Measurements from ENCODE around the gene CSTF3. TPM values are rescaled to one million over a fixed set of nuclear protein-coding genes. Genes with fewer than 3 reads are reported as not detected.

The CSTF3 gene
- total RNA-seq, 2 experiments from 2014 or later = 31.9 to 55.7 TPM

DNA sequence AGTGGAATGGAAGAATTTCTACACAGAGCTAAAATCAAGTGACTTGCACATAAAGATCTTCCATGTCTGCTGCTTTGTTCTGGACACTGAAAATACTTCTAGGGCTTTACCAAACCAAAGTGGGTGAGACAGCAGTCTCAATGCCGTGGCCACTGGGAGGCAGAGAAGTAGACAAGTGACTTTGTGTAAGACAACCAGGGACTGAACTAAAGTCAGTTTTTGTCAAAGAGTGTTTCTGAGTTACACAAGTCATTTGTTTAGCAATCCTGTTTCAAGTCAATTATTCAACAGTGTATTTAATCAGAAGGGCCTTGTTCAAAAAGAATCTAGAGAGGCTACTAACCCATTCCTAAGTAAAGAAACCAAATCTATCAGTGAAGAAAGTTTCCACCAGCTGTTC is 75.3 kb downstream of the CSTF3 start:
- no peak for DNase-seq (ENCODE audit: low spot score)
- Histone ChIP-seq H2AFZ (ENCODE audit: low read length) (no peak overlapping the region), H3K4me1 (ENCODE audit: insufficient read depth, low read length, poor library complexity, severe bottlenecking) (no peaks in the 10 kb centered on the region), H3K79me2 (ENCODE audit: insufficient read depth, low read depth, low read length) (no peaks in the 10 kb centered on the region), H3K4me2 (ENCODE audit: low read length) (no peak overlapping the region), H3K9me3 (ENCODE audit: low read length) (no peaks in the 10 kb centered on the region), H3K9me2 (ENCODE audit: insufficient read depth, low read length) (no peaks in the 10 kb centered on the region), H3K36me3 (ENCODE audit: insufficient read depth, low read length) (peaks cover 78% of the 10 kb centered on the region), H3K27ac (ENCODE audit: low read depth, low read length, poor library complexity, severe bottlenecking) (no peak overlapping the region), H4K20me1 (ENCODE audit: insufficient read depth, low read length) (no peaks in the 10 kb centered on the region; the same call in 1 of the 2 replicates), H3K4me3 (ENCODE audit: low read depth, low read length, poor library complexity, severe bottlenecking) (no peak overlapping the region)
- ChIA-PET CTCF (ENCODE audit: unreplicated experiment) (no interaction called here), POLR2A (interaction anchor here (0.6 to 1.1 kb wide), 2 partner anchors 23 to 67 kb away, joined by 3 read pairs; no protein-coding TSS in a partner anchor)
- TF ChIP-seq EZH2phosphoT487 (IDR thresholded peaks at IDR 0.05; ENCODE audit: borderline replicate concordance, low read depth, low read length) (no peak), CTCF (conservative IDR thresholded peaks at IDR 0.05; ENCODE audit: low read length) (no peak)
- intact Hi-C loops (cut with micrococcal nuclease; ENCODE audit: unreplicated experiment) = no loop called here
- BruUV-seq (replicated peaks) = no TSS peak

GRCh38 chr11:33083918-33084317 is 77.4 kb downstream of the CSTF3 start:
- TF ChIP-seq EZH2phosphoT487 (IDR thresholded peaks at IDR 0.05; ENCODE audit: borderline replicate concordance, low read depth, low read length) = no peak
- ChIA-PET CTCF (ENCODE audit: unreplicated experiment) (no interaction called here), POLR2A (interaction anchor here (0.8 kb wide), 1 partner anchor 515 kb away, joined by 3 read pairs; no protein-coding TSS in a partner anchor)
- H3K36me3 ChIP-seq (ENCODE audit: insufficient read depth, low read length) = peaks cover 81% of the 10 kb centered on the region
- no peaks in the 10 kb centered on the region for H3K4me1 ChIP-seq (ENCODE audit: insufficient read depth, low read length, poor library complexity, severe bottlenecking)
- DNase-seq (ENCODE audit: low spot score) = no peak
- intact Hi-C loops (cut with micrococcal nuclease; ENCODE audit: unreplicated experiment) = no loop called here
- H4K20me1 ChIP-seq (ENCODE audit: insufficient read depth, low read length) = no peaks in the 10 kb centered on the region
- no peak overlapping the region for H3K4me3 ChIP-seq (ENCODE audit: low read depth, low read length, poor library complexity, severe bottlenecking)
- no TSS peak for BruUV-seq (replicated peaks)
- no peaks in the 10 kb centered on the region for H3K9me2 ChIP-seq (ENCODE audit: insufficient read depth, low read length)
- no peaks in the 10 kb centered on the region for H3K79me2 ChIP-seq (ENCODE audit: insufficient read depth, low read depth, low read length)
- H3K4me2 ChIP-seq (ENCODE audit: low read length) = no peak overlapping the region
- H3K9me3 ChIP-seq (ENCODE audit: low read length) = no peaks in the 10 kb centered on the region
- no peak overlapping the region for H2AFZ ChIP-seq (ENCODE audit: low read length)
- H3K27ac ChIP-seq (ENCODE audit: low read depth, low read length, poor library complexity, severe bottlenecking) = no peak overlapping the region

DNA sequence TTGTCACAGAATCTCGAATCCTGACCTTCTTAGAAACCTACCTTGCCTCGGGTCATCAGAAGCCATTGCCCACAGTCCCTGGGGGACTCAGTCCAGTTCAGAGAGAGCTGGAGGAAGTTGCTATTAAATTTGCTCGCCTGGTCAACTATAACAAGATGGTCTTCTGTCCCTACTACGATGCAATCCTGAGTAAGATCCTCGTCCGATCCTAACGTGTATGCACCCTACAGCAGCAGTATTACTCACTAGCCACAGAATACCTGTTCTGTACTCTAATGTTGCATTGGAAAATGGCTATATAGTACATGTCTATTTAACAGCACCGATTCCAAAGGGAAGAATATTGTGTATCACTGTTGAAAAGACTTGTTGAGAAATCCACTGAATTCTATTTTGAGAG is 88.8 kb downstream of the CSTF3 start:
- Histone ChIP-seq H3K79me2 (ENCODE audit: insufficient read depth, low read depth, low read length) (no peaks in the 10 kb centered on the region), H3K4me1 (ENCODE audit: insufficient read depth, low read length, poor library complexity, severe bottlenecking) (no peaks in the 10 kb centered on the region), H3K36me3 (ENCODE audit: insufficient read depth, low read length) (peaks cover 79% of the 10 kb centered on the region), H3K9me3 (ENCODE audit: low read length) (no peaks in the 10 kb centered on the region), H3K4me2 (ENCODE audit: low read length) (no peak overlapping the region), H3K9me2 (ENCODE audit: insufficient read depth, low read length) (no peaks in the 10 kb centered on the region), H4K20me1 (ENCODE audit: insufficient read depth, low read length) (no peaks in the 10 kb centered on the region), H3K27ac (ENCODE audit: low read depth, low read length, poor library complexity, severe bottlenecking) (no peak overlapping the region), H2AFZ (ENCODE audit: low read length) (no peak overlapping the region), H3K4me3 (ENCODE audit: low read depth, low read length, poor library complexity, severe bottlenecking) (no peak overlapping the region)
- BruUV-seq (replicated peaks) = no TSS peak
- TF ChIP-seq CTCF (conservative IDR thresholded peaks at IDR 0.05; ENCODE audit: low read length) (no peak), EZH2phosphoT487 (IDR thresholded peaks at IDR 0.05; ENCODE audit: borderline replicate concordance, low read depth, low read length) (no peak)
- CTCF ChIA-PET (ENCODE audit: unreplicated experiment) = no interaction called here
- intact Hi-C loops (cut with micrococcal nuclease; ENCODE audit: unreplicated experiment) = no loop called here
- DNase-seq (ENCODE audit: low spot score) = no peak
- POLR2A ChIA-PET = interaction anchor here (0.7 to 0.9 kb wide), 2 partner anchors 26 to 88 kb away, joined by 3 read pairs; no protein-coding TSS in a partner anchor

All from OCI-LY7 (cell line).